Common myeloid progenitor, CD34-positive (primary cell): ENCODE data around the gene KCNG2. TPM values are rescaled to one million over a fixed set of nuclear protein-coding genes. Genes with fewer than 3 reads are reported as not detected.
A peak's percentile ranks its signal among the peaks of the same experiment; 100 is the strongest.
"Not testable (repeated sequence)": the region's sequence is repeated elsewhere in the genome, so short reads cannot be mapped to it uniquely, and the experiment has no call there.

Experiments
- CTCF ChIA-PET: fragments of 350-600 bp; sonication (Branson Sonifier 250); formaldehyde crosslinking; loops from one replicate; lab custom pipeline; 2021; ENCODE audit warnings: antibody characterized with exemption; lab: Charles Lee
- POLR2A ChIA-PET: fragments of 350-600 bp; sonication (Branson Sonifier 250); formaldehyde crosslinking; loops from one replicate; lab custom pipeline; 2021; ENCODE audit warnings: antibody characterized with exemption; lab: Charles Lee
- DNase-seq, 3 donors: peaks; one replicate each; pipeline versions ENCODE4 v3.0.0 to v3.0.0-alpha.2; 2013
- H3K27ac ChIP-seq, 2 experiments: 1 replicate in 1 of 2; 2 replicates in 1 of 2; pipeline ENCODE4 v1.7.0; 2013; ENCODE audit warnings: inconsistent platforms in 2 of 2, low read length in 2 of 2, mild to moderate bottlenecking in 2 of 2, low read depth in 1 of 2, moderate library complexity in 1 of 2; ENCODE audit not compliant: severe bottlenecking in 2 of 2, insufficient read depth in 1 of 2, poor library complexity in 1 of 2
- H3K27me3 ChIP-seq, 5 experiments: replicated peaks in 2 of 5; 1 replicate in 3 of 5; 2 replicates in 2 of 5; pipeline versions ENCODE4 v1.6.1 to v1.7.0; 2013; ENCODE audit warnings: low read length in 4 of 5, mild to moderate bottlenecking in 2 of 5, moderate library complexity in 2 of 5, inconsistent platforms in 1 of 5; ENCODE audit not compliant: insufficient read depth in 5 of 5, control insufficient read depth in 4 of 5
- H3K36me3 ChIP-seq, 4 experiments: 1 replicate in 2 of 4; 2 replicates in 2 of 4; pipeline versions ENCODE4 v1.6.1 to v1.7.0; 2013; ENCODE audit warnings: low read length in 3 of 4, control low read depth in 1 of 4, mild to moderate bottlenecking in 1 of 4; ENCODE audit not compliant: control insufficient read depth in 4 of 4, insufficient read depth in 4 of 4
- H3K4me1 ChIP-seq, 4 experiments: 1 replicate in 3 of 4; 2 replicates in 1 of 4; pipeline versions ENCODE4 v1.6.1 to v1.7.1; 2013; ENCODE audit warnings: low read length in 3 of 4, mild to moderate bottlenecking in 3 of 4, control low read depth in 1 of 4, inconsistent platforms in 1 of 4, moderate library complexity in 1 of 4; ENCODE audit not compliant: control insufficient read depth in 4 of 4, insufficient read depth in 4 of 4; ENCODE audit errors: control extremely low read depth in 1 of 4
- H3K4me3 ChIP-seq, 7 experiments: 1 replicate in 4 of 7; 2 replicates in 3 of 7; pipeline versions ENCODE4 v1.5.1 to v1.7.0; 2013; ENCODE audit warnings: mild to moderate bottlenecking in 7 of 7, low read length in 6 of 7, moderate library complexity in 6 of 7, inconsistent platforms in 2 of 7, low read depth in 2 of 7, control low read depth in 1 of 7; ENCODE audit not compliant: insufficient read depth in 4 of 7, control insufficient read depth in 1 of 7; ENCODE audit errors: extremely low read depth in 1 of 7
- H3K9me3 ChIP-seq, 5 experiments: 1 replicate in 4 of 5; 2 replicates in 1 of 5; pipeline versions ENCODE4 v1.6.1 to v1.7.1; 2013; ENCODE audit warnings: low read length in 4 of 5, mild to moderate bottlenecking in 2 of 5, inconsistent platforms in 1 of 5, low read depth in 1 of 5, moderate library complexity in 1 of 5; ENCODE audit not compliant: control insufficient read depth in 4 of 5, insufficient read depth in 2 of 5; ENCODE audit errors: control extremely low read depth in 1 of 5
- WGBS: methylation state at CpG from one replicate; pipeline ENCODE4 v1.1.5; 2013; ENCODE audit not compliant: insufficient coverage; 5-methylcytosine and 5-hydroxymethylcytosine counted together
- polyA plus RNA-seq: library from polyadenylated mRNA; unstranded; fragments of 120-200 nt; gene quantifications from one replicate; pipeline ENCODE4 v1.2.1, GENCODE V29; 2013

The KCNG2 gene, protein sequence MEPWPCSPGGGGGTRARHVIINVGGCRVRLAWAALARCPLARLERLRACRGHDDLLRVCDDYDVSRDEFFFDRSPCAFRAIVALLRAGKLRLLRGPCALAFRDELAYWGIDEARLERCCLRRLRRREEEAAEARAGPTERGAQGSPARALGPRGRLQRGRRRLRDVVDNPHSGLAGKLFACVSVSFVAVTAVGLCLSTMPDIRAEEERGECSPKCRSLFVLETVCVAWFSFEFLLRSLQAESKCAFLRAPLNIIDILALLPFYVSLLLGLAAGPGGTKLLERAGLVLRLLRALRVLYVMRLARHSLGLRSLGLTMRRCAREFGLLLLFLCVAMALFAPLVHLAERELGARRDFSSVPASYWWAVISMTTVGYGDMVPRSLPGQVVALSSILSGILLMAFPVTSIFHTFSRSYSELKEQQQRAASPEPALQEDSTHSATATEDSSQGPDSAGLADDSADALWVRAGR
- polyA plus RNA-seq = 1.1 TPM

DNA sequence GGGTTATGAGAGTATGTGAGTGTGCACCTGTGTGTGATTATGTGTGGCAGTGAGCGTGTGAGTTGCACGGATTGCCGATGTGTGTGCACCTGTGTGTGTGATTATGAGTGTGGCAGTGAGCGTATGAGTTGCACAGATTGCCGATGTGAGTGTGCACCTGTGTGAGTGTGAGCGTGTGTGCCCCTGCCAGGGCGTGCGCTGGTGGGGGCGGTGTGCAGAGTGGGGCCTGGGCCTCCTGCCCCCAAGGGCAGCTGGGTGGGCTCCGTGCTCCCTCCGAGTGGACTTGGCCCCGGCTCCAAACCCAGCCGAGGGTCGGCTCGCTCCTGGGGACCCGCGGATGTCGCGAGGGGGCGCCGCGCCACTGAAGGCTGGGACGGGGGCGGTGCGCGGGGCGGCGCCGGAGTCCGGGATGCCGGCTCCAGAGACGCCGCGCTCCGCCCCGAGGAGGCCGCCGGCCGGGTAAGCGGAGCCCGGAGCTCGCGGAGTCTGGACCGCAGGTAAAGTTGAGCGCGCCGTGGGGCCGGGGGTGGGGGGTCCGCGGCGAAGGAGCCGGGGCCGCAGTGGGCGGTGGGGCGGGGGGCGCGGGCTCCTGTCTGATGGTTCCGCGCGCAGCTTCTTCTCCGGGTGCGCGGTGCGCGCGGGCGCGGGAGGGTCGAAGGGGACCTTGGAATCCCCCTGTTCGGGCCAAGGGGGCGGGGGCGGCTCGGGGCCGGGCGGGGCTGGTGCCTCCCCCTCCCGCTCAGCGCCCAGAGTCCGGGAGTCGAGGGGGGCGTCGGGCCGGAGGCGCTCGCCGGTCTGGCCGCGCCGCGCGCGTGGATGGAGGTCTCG lies at the start of gene KCNG2:
TSS of gene KCNG2 (plus strand) at position 421 of the 828 bp plus-strand sequence. CDS start 65,730 bp downstream, outside the sequence.
- H3K36me3 ChIP-seq = no peaks in the 10 kb centered on the region
- CTCF ChIA-PET = interaction anchor here (0.6 to 1.6 kb wide), 4 partner anchors 8 to 336 kb away, joined by 3 to 6 read pairs (median 4); no protein-coding TSS in a partner anchor
- H3K27me3 ChIP-seq = peaks cover 0 to 34% (median 8%) of the 10 kb centered on the region in 5 experiments
- 6% methylated on average over 44 of the region's 92 CpGs for WGBS
- DNase-seq = peak; percentile 54 to 61 (median 56)
- H3K4me1 ChIP-seq = peaks cover 3 to 59% (median 53%) of the 10 kb centered on the region in 4 experiments
- H3K9me3 ChIP-seq = no peaks in the 10 kb centered on the region
- POLR2A ChIA-PET = interaction anchor here (0.8 kb wide), 1 partner anchor 153 kb away, joined by 3 read pairs; the partner anchor contains the start of gene SLC66A2
- no peak within 1 kb of the TSS for H3K27ac ChIP-seq
- peak within 1 kb of the TSS; percentile 39 to 75 (median 64) for H3K4me3 ChIP-seq

DNA sequence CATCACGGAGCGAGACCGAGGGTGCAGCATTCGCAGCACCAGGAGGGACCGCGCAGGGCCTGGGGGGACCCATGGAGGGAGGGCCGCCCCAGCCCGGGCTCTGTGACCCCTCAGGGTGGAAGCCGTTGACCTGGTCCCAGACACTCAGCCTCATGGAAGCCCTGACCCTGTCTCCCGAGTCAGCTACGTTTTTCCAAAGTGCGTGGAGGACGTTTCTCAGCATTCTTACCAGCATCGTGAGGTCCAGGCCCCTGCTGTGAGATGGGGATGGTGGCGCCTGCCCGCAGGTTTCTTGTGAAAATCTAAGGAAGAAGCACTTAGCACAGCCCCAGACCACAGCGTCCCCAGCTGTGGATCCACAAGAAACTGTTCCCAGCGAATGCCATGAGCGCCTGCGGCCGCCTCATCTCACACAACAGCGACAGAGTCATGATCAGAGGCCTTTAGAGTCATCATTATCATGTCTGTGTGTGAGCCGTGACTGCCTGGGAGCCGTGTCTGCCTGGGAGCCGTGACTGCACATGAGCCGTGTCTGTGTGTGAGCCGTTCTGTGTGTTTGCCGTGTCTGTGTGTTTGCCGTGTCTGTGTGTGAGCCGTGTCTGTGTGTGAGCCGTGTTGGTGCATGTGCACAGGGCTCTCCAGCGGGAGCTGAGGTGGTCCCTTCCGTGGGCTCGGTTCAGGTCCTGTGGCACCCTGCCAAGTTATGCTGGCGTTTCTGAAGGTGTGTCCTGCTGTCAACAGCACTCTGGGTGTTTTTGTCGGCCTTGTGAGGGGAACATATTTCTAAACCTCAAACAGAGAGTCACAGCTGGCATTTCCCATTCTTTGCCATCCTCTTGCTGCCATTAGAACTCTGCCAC lies 49.2 kb upstream of the KCNG2 start:
- Histone ChIP-seq H3K36me3 (peaks cover 0 to 45% (median 27%) of the 10 kb centered on the region in 4 experiments), H3K27ac (no peak overlapping the region), H3K4me1 (no peaks in the 10 kb centered on the region), H3K4me3 (no peak overlapping the region), H3K27me3 (no peaks in the 10 kb centered on the region), H3K9me3 (peaks cover 0 to 4% (median 1%) of the 10 kb centered on the region in 5 experiments)
- no peak for DNase-seq
- ChIA-PET CTCF (no interaction called here), POLR2A (no interaction called here)
- 98% methylated on average over 30 of the region's 36 CpGs for WGBS

DNA sequence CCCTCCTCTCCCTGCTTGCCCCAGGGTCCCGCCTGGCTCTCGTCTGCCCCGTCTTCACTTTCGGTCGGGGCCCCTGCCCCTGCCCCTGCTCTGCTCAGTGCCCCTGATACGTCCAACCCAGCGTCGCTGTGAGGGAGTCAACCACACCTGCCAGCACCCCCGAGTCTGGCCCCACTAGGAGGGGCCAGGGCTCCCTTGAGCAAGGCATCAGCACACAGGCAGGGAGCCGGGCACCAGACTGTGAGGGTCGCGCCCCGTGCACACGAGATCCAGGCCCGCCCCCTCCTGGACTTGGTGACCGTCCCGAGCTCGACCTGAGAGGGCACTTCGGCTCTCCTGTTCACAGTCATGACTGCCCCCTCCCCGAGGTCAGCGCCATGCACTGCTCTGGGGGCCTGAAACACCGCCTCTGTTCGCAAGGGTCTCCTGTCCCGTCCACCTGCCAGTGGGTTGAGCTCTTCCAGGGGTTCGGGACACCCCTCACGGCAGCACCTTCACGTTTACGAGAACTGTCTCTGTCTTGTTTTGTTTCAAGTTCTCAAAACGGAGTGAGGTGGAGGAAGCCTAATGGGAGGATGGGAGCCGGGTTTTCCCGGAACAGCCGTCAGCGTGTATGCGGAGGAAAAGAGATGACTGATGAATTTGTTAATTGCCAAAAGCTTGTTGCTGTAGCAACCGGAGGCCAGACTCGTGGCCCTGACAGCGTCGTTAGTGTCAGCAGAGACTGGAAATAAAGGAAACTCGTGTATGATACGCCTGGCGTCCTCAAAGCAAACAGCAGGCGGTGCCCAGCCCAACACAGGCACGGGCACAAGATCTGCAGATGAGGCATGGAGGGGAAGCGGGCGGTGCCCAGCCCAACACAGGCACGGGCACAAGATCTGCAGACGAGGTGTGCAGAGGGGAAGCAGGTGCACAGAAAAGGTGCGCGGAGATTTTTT lies 48.2 kb upstream of the KCNG2 start:
- H3K9me3 ChIP-seq = peaks cover 0 to 4% (median 0%) of the 10 kb centered on the region in 5 experiments
- no peak for DNase-seq
- POLR2A ChIA-PET = no interaction called here
- no peaks in the 10 kb centered on the region for H3K27me3 ChIP-seq
- H3K36me3 ChIP-seq = peaks cover 5 to 52% (median 33%) of the 10 kb centered on the region in 4 experiments
- H3K4me3 ChIP-seq = no peak overlapping the region
- 96% methylated on average over 38 of the region's 49 CpGs for WGBS
- no peaks in the 10 kb centered on the region for H3K4me1 ChIP-seq
- CTCF ChIA-PET = no interaction called here
- no peak overlapping the region for H3K27ac ChIP-seq

DNA sequence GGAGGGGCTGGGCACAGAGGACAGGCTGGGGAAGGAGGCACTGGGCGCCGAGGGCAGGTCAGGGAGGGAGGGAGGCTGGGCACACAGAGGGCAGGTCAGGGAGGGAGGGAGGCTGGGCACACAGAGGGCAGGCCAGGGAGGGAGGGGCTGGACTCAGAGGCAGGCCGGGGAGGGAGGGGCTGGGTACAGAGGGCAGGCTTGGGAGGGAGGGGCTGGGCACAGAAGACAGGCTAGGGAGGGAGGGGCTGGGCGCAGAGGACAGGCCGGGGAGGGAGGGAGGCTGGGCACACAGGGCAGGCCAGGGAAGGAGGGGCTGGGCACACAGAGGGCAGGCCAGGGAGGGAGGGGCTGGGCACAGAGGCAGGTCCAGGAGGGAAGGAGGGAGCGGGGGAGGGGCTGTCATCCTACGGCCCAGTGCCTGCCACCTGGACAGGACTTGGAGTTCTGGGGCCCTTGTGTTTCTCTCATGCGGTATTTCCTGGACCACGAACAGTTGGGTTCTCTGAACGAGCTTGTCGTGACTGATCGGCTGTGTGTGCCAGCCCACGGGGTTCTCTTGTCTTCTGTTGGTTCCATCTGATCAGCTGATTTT lies 46.7 kb upstream of the KCNG2 start:
- H3K4me3 ChIP-seq = no peak overlapping the region
- 94% methylated on average over 10 of the region's 13 CpGs for WGBS
- ChIA-PET CTCF (no interaction called here), POLR2A (no interaction called here)
- H3K27ac ChIP-seq = no peak overlapping the region
- H3K9me3 ChIP-seq = no peaks in the 10 kb centered on the region
- no peaks in the 10 kb centered on the region for H3K4me1 ChIP-seq
- peaks cover 6 to 67% (median 45%) of the 10 kb centered on the region in 4 experiments for H3K36me3 ChIP-seq
- no peaks in the 10 kb centered on the region for H3K27me3 ChIP-seq
- peak in 1 of 3 donors; percentile 10 for DNase-seq

DNA sequence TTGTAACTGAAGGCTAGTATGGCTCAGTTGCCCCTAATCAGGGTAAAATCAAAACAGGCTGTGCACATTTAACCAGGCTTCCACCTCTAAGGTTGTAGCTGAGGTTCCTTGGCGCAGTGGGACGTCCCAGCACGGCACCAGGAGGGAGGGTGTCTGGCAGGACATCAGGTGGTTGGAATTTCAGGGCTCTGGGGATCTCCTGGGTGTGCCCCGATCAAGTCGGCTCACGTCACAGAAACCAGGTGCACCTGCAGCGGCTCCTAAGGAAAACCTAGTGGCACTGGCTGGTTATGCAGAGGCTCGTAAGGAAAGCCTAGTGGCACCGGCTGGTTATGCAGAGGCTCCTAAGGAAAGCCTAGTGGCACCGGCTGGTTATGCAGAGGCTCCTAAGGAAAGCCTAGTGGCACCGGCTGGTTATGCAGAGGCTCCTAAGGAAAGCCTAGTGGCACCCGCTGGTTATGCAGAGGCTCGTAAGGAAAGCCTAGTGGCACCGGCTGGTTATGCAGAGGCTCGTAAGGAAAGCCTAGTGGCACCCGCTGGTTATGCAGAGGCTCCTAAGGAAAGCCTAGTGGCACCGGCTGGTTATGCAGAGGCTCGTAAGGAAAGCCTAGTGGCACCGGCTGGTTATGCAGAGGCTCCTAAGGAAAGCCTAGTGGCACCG lies 45.7 kb upstream of the KCNG2 start:
- over 99% methylated on average over 11 of the region's 20 CpGs for WGBS
- POLR2A ChIA-PET, H3K4me3 ChIP-seq, H3K27me3 ChIP-seq, CTCF ChIA-PET, H3K4me1 ChIP-seq, H3K27ac ChIP-seq, H3K9me3 ChIP-seq: not testable (repeated sequence)
- DNase-seq = peak in 2 of 3 donors; percentile 38 to 48
- peaks cover 7 to 63% (median 44%) of the 10 kb centered on the region in 4 experiments for H3K36me3 ChIP-seq
